GM20000 (cell line): Measurements from ENCODE around the gene NADK2.

Source experiments
- DNase-seq: peaks from one replicate; pipeline ENCODE4 v3.0.0; 2012; ENCODE audit warnings: low spot score
- TF ChIP-seq, protein P1 (sequence below): IDR thresholded peaks from 2 replicates; pipeline ENCODE4 v1.5.1; 2012; ENCODE audit warnings: mild to moderate bottlenecking, control low read depth; ENCODE audit errors: extremely low read depth, missing control alignments

Gene NADK2

DNA sequence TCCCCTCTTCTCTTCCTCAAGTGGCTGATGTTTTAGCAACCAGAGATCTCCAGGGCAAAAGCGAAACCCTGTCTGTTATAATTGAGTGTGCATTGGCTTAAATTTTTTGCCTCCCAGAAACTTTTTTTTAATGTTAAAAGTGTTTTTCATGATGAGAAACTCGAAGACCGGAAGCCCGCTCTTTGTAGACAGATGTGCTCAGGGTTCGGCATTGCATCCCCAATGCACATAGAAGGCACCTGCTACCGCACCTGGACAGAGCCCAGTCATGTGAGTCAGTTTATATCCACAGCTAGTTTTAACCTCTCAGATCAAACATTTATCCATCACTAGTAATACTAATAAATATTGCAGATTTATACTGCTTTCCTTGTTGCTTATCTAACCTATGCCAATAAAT, 19.5 kb upstream of the NADK2 start:
- DNase-seq: no peak
- TF ChIP-seq, protein P1, sequence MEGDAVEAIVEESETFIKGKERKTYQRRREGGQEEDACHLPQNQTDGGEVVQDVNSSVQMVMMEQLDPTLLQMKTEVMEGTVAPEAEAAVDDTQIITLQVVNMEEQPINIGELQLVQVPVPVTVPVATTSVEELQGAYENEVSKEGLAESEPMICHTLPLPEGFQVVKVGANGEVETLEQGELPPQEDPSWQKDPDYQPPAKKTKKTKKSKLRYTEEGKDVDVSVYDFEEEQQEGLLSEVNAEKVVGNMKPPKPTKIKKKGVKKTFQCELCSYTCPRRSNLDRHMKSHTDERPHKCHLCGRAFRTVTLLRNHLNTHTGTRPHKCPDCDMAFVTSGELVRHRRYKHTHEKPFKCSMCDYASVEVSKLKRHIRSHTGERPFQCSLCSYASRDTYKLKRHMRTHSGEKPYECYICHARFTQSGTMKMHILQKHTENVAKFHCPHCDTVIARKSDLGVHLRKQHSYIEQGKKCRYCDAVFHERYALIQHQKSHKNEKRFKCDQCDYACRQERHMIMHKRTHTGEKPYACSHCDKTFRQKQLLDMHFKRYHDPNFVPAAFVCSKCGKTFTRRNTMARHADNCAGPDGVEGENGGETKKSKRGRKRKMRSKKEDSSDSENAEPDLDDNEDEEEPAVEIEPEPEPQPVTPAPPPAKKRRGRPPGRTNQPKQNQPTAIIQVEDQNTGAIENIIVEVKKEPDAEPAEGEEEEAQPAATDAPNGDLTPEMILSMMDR: no peak

DNA sequence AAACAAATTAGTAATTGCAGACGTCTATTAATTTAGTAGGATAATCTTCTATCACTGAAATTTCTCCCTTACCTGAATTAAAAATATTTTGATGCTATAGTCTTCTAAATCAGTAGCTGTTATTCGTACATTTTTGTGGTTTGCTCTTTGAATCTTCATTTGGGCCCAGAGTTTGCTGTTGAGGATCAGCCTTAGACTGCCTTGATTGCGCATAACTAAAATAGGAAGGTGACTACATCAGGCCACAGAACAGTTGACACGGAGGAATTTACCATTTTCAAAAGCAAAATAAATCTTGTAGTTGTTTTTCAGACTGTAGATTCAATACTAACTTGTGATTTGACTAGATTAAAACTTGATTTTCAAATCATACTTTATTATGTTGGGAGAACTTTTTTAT, 11.8 kb upstream of the NADK2 start:
- DNase-seq: no peak
- TF ChIP-seq, protein P1: no peak

DNA sequence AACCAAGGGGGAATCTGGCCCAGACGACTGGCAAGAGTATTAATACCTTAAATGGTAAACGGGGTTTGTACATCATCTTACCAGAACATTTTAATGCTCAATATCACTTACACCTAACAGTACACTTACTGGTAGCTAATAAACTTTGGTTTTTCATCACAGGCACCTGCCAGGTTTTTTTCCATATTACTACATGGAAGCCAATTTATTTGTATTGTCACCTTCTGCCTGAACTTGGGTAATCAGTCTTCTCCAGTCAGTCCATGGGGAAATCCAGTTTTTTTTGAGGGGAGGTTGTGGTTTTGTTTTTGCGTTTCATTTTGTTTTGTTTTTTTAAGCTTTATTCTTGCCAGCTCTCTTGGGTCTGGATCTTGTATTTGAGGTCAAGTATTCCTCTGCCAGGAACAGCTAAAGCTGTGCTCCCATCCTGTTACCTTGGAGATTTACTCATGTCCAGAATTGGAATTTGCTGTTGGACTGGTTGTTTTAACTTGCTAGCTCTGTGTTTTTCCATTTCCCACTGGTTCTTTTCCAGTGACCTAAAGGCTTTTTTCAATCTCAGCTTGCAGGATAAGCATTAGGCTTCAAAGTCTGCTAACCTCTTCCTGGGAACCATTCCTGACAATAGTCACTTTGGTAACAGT, 11.1 kb upstream of the NADK2 start:
- TF ChIP-seq, protein P1: no peak
- no peak for DNase-seq

DNA sequence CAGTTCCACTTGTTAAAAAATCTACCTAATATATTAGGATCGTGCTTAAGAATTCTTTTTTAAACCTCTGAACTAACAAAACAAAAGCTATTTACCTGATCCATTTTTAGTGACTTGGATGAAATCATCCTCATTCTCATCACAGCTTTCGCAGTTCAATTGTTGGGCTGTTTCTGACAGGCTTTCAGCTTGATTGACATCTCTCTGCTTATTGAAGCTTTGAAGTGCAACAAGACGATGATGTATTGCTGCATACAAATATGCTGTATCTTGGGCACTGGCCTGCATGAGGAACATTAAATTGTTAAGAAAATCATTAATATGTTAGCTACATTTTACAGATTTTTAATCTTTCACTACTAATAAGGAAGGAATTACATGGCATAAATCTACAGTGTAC, 9.5 kb upstream of the NADK2 start:
- TF ChIP-seq, protein P1: no peak
- DNase-seq: no peak

DNA sequence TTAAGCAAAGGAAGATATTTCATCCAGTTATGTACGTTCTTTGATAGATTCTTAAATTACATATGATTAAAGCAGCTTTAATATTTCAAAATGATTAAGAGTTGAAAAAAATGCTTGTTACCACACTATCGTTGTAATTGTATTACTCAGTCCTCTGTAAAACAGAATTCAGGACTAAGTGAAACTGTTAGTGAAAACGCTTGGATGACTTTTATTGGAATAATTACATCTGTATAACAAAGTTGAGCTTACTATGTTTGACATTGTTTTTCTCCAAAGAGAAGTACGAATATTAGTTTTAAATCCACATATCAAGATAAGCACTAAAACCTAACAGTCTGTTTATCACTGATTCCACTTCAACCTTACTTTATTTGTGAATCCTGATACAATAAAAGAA, 8.7 kb upstream of the NADK2 start:
- TF ChIP-seq, protein P1: no peak

DNA sequence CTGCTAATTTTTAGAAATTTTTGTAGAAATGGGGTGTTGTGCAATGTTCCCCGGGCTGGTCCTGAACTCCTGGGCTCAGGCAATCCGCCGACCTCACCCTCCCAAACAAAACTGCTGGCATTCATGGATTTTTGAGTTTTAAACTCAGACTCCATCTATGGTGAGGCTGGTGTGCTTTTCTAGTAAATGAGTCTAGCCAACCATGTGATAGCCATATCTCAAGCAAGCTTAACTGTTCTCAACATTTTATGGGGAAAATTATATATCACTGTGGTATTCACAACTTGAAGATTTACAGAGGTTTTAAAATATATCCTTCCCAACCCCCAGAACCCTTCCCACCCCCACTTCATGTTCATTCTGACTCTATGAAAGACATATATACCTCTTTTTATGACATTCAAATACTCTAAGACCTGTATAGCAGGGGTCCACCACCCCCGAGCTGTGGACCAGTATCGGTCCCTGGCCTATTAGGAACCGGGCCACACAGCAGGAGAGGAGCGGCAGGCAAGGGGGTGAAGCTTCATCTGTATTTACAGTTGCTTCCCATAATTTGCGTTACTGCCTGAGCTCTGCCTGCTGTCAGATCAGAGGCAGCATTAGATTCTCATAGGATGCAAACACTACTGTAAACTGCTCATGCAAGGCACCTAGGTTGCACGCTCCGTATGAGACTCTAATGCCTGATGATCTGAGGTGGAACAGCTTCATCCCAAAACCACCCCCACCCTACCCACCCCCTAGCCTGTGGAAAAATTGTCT, 4.5 kb upstream of the NADK2 start:
- no peak for DNase-seq
- TF ChIP-seq, protein P1: no peak

More for the DNA sequence above, 8.7 kb upstream of the NADK2 start:
- DNase-seq: no peak

GRCh38 chr5:36244076-36244475, 2.4 kb upstream of the NADK2 start:
- no peak for DNase-seq
- TF ChIP-seq, protein P1: no peak
